DOHH2 (cell line): Measurements from ENCODE around the gene MARK4.

ENCODE experiments used
- H3F3A ChIP-seq: fragments of 200-600 bp; sonication (generic), shearing (Covaris generic); 2 replicates; pipeline ENCODE4 v1.6.0; 2016; ENCODE audit warnings: antibody characterized with exemption, mild to moderate bottlenecking; ENCODE audit not compliant: control insufficient read depth, insufficient read depth
- H3K27ac ChIP-seq: fragments of 200-600 bp; sonication (generic); 2 replicates; pipeline ENCODE4 v1.5.1; 2014; ENCODE audit warnings: low read depth, mild to moderate bottlenecking, low read length, moderate library complexity
- H3K27me3 ChIP-seq: fragments of 200-600 bp; sonication (generic); 2 replicates; pipeline ENCODE4 v1.6.1; 2014; ENCODE audit warnings: mild to moderate bottlenecking, low read length, mixed read lengths; ENCODE audit not compliant: control insufficient read depth
- H3K36me3 ChIP-seq: fragments of 200-600 bp; sonication (generic); 2 replicates; pipeline ENCODE4 v1.6.1; 2014; ENCODE audit warnings: mild to moderate bottlenecking, low read length, moderate library complexity, mixed read lengths; ENCODE audit not compliant: control insufficient read depth
- H3K4me1 ChIP-seq: fragments of 200-600 bp; sonication (generic); 2 replicates; pipeline ENCODE4 v1.6.1; 2014; ENCODE audit warnings: mild to moderate bottlenecking, low read length, mixed read lengths; ENCODE audit not compliant: control insufficient read depth
- H3K4me2 ChIP-seq: fragments of 200-600 bp; sonication (generic); 2 replicates; pipeline ENCODE4 v1.6.0; 2014; ENCODE audit warnings: mild to moderate bottlenecking, low read length, moderate library complexity
- H3K4me3 ChIP-seq: fragments of 200-600 bp; sonication (generic); 2 replicates; pipeline ENCODE4 v1.5.1; 2014; ENCODE audit warnings: mild to moderate bottlenecking, low read length, mixed read lengths
- H3K79me2 ChIP-seq: fragments of 200-600 bp; sonication (generic); 2 replicates; pipeline ENCODE4 v1.6.1; 2014; ENCODE audit warnings: mild to moderate bottlenecking, low read length, mixed read lengths; ENCODE audit not compliant: control insufficient read depth
- H3K9me2 ChIP-seq: fragments of 200-600 bp; sonication (generic); replicated peaks from 2 replicates; pipeline ENCODE4 v1.6.1; 2014; ENCODE audit warnings: mild to moderate bottlenecking, low read length, mixed read lengths; ENCODE audit not compliant: control insufficient read depth
- H3K9me3 ChIP-seq: fragments of 200-600 bp; sonication (generic); 2 replicates; pipeline ENCODE4 v1.6.1; 2014; ENCODE audit warnings: antibody characterized with exemption, low read length, mixed read lengths; ENCODE audit not compliant: control insufficient read depth, insufficient read depth
- H4K20me1 ChIP-seq: fragments of 200-600 bp; sonication (generic); 2 replicates; pipeline ENCODE4 v1.6.0; 2014; ENCODE audit warnings: low read depth, mild to moderate bottlenecking, antibody characterized with exemption, low read length, moderate library complexity; ENCODE audit not compliant: control insufficient read depth, insufficient read depth
- EZH2phosphoT487 ChIP-seq: fragments of 200-600 bp; sonication (generic); IDR thresholded peaks from 2 replicates; pipeline ENCODE4 v1.6.1; 2017; ENCODE audit warnings: borderline replicate concordance, mild to moderate bottlenecking, antibody characterized with exemption, low read length, moderate library complexity, mixed read lengths
- TF ChIP-seq, protein P1 (sequence below): fragments of 200-600 bp; sonication (generic); IDR thresholded peaks from one replicate; pipeline ENCODE4 v1.5.1; 2014; ENCODE audit warnings: antibody characterized with exemption, mild to moderate bottlenecking, low read depth, low read length; ENCODE audit not compliant: poor library complexity, severe bottlenecking

The MARK4 gene

DNA sequence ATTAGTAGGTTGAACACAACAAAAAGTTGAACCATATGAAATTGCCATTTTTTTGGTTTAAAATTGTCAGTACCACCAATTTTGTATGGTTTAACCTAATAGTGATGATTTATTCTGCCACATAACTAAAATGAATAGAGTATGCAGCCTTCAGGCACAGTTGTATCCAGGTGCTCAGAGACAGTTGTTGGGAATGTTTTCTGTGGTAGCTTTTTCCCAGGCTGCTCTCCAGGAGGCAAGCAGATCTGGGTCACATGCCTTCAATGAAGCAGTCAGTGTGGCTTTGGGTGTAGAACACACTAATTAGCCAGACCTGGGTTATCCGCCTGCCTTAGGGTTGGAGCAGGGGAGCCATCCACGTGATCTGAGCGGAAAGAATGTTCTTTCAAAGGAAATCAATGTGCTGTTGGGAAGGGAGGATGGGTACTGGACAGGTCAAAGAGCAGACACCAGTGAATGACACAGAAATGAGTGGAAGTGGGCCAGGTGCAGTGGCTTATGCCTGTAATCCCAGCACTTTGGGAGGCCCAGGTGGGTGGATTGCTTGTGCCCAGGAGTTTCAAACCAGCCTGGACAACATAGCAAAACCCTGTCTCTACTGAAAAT is 28.6 kb downstream of the MARK4 start:
- no peaks in the 10 kb centered on the region for H3K27me3 ChIP-seq
- H3F3A ChIP-seq = no peaks in the 10 kb centered on the region
- no peaks in the 10 kb centered on the region for H4K20me1 ChIP-seq
- H3K9me2 ChIP-seq = no peaks in the 10 kb centered on the region
- no peak overlapping the region for H3K4me3 ChIP-seq
- H3K36me3 ChIP-seq = no peaks in the 10 kb centered on the region
- no peak overlapping the region for H3K4me2 ChIP-seq
- peaks cover 11% of the 10 kb centered on the region for H3K4me1 ChIP-seq
- no peaks in the 10 kb centered on the region for H3K9me3 ChIP-seq
- TF ChIP-seq, protein P1, sequence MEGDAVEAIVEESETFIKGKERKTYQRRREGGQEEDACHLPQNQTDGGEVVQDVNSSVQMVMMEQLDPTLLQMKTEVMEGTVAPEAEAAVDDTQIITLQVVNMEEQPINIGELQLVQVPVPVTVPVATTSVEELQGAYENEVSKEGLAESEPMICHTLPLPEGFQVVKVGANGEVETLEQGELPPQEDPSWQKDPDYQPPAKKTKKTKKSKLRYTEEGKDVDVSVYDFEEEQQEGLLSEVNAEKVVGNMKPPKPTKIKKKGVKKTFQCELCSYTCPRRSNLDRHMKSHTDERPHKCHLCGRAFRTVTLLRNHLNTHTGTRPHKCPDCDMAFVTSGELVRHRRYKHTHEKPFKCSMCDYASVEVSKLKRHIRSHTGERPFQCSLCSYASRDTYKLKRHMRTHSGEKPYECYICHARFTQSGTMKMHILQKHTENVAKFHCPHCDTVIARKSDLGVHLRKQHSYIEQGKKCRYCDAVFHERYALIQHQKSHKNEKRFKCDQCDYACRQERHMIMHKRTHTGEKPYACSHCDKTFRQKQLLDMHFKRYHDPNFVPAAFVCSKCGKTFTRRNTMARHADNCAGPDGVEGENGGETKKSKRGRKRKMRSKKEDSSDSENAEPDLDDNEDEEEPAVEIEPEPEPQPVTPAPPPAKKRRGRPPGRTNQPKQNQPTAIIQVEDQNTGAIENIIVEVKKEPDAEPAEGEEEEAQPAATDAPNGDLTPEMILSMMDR = no peak
- no peak for TF ChIP-seq EZH2phosphoT487
- H3K27ac ChIP-seq = no peak overlapping the region
- no peaks in the 10 kb centered on the region for H3K79me2 ChIP-seq

DNA sequence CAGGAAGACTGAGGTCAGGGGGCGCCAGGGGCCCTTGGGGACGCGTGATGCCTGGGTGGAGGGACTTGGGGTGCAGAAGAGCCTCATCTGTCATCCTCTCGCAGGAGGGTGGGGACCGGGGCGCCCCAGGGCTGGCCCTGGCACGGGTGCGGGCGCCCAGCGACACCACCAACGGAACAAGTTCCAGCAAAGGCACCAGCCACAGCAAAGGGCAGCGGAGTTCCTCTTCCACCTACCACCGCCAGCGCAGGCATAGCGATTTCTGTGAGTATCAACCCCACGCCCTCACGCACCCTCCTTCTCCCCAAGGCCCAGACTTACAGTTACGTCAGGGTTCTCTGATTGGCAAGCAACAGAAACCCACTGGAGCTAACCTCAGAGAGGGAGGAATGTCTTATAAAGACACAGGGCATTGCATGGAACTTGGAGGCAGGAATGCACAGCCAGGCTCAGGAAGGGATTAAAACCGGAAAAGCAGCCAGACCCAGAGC is 29.4 kb downstream of the MARK4 start:
- H3K9me3 ChIP-seq = no peaks in the 10 kb centered on the region
- no peaks in the 10 kb centered on the region for H3F3A ChIP-seq
- H3K9me2 ChIP-seq = no peaks in the 10 kb centered on the region
- TF ChIP-seq, protein P1 = no peak
- no peak for TF ChIP-seq EZH2phosphoT487
- H3K4me1 ChIP-seq = peaks cover 11% of the 10 kb centered on the region
- no peaks in the 10 kb centered on the region for H3K79me2 ChIP-seq
- H3K36me3 ChIP-seq = no peaks in the 10 kb centered on the region
- no peaks in the 10 kb centered on the region for H4K20me1 ChIP-seq
- no peak overlapping the region for H3K4me3 ChIP-seq
- no peaks in the 10 kb centered on the region for H3K27me3 ChIP-seq
- H3K27ac ChIP-seq = no peak overlapping the region
- H3K4me2 ChIP-seq = no peak overlapping the region

DNA sequence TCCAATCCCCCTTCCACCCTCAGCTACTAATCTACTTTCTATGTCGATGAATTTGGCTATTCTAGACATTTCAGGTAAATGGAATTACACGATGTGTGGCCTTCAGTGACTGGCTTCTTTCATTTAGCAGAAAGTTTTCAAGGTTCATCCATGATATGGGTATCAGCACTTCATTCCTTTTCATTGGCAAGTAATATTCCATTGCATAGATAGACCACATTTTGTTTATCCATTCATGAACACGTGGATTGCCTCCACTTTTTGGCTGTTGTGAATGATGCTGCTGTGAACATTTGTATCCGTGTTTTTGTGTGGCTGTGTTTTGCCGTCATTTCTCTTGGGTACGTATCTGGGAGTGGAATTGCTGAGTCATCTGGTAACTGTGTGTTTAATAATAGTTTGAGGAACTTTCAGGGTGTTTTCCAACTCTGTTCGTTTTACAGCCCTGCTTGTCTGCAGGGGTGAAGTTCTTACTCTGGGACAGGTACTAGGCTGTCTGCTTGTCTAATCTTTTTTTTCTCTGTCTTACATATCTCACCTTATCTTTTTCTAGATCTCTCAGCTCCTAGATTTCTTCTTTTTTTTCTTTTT is 32.5 kb downstream of the MARK4 start:
- H3K4me3 ChIP-seq = no peak overlapping the region
- H3K27me3 ChIP-seq = no peaks in the 10 kb centered on the region
- no peak overlapping the region for H3K4me2 ChIP-seq
- H4K20me1 ChIP-seq = no peaks in the 10 kb centered on the region
- H3K9me3 ChIP-seq = no peaks in the 10 kb centered on the region
- no peak for TF ChIP-seq EZH2phosphoT487
- TF ChIP-seq, protein P1 = no peak
- no peaks in the 10 kb centered on the region for H3K4me1 ChIP-seq
- no peak overlapping the region for H3K27ac ChIP-seq
- no peaks in the 10 kb centered on the region for H3F3A ChIP-seq
- H3K36me3 ChIP-seq = no peaks in the 10 kb centered on the region
- no peaks in the 10 kb centered on the region for H3K79me2 ChIP-seq
- H3K9me2 ChIP-seq = no peaks in the 10 kb centered on the region
